ENCODE measurements around the gene FAIM2.

DNA sequence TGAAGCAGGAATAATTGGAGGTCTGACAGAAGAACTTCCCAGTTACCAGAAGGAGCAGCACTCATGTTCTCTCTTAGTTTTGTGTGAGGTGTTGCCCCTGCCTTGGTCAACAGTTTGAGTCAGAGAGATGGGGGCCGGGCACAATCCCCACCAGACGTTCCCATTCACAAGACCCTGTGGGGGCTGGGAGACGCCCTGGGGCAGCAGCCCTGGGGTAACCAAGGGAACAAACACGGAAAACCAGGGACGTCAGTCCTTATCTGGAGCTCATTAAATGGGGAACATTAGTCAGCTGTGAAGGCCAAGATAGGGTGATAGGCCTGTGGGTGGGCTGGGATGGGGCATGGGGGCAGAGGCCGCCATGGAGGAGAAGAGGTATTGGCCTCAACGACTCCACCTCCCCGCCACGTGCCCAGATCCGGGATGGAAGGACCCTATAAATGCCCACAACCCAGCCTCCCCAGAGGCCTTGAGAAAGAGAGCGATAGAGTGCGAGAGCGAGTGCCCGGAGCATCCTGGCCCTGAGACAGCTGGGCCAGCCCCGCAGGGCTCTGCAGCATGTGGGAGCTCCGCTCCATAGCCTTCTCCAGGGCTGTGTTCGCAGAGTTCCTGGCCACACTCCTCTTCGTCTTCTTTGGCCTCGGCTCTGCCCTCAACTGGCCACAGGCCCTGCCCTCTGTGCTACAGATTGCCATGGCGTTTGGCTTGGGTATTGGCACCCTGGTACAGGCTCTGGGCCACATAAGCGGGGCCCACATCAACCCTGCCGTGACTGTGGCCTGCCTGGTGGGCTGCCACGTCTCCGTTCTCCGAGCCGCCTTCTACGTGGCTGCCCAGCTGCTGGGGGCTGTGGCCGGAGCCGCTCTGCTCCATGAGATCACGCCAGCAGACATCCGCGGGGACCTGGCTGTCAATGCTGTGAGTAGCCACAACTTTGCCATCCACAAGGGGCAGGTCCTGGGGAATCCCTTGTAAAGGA lies 46.9 kb upstream of the FAIM2 start, which contains the start of gene AQP2:
- TF ChIP-seq, protein P1, sequence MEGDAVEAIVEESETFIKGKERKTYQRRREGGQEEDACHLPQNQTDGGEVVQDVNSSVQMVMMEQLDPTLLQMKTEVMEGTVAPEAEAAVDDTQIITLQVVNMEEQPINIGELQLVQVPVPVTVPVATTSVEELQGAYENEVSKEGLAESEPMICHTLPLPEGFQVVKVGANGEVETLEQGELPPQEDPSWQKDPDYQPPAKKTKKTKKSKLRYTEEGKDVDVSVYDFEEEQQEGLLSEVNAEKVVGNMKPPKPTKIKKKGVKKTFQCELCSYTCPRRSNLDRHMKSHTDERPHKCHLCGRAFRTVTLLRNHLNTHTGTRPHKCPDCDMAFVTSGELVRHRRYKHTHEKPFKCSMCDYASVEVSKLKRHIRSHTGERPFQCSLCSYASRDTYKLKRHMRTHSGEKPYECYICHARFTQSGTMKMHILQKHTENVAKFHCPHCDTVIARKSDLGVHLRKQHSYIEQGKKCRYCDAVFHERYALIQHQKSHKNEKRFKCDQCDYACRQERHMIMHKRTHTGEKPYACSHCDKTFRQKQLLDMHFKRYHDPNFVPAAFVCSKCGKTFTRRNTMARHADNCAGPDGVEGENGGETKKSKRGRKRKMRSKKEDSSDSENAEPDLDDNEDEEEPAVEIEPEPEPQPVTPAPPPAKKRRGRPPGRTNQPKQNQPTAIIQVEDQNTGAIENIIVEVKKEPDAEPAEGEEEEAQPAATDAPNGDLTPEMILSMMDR (conservative IDR thresholded peaks at IDR 0.05): no peak
- TF ChIP-seq ZFX (IDR thresholded peaks at IDR 0.05): no peak

Measured in C4-2B (cell line).